BJ (cell line): ENCODE results near the gene GIPC1. TPM values are rescaled to one million over a fixed set of nuclear protein-coding genes. Genes with fewer than 3 reads are reported as not detected.

Experiments
- CTCF ChIA-PET: fragments of 350-600 bp; formaldehyde crosslinking; extraction: SDS; loops from one replicate; lab custom pipeline; 2021; ENCODE audit warnings: antibody characterized with exemption, inconsistent platforms; lab: Yijun Ruan, JAX
- POLR2A ChIA-PET: fragments of 300-600 bp; sonication (Branson Sonifier 250); formaldehyde crosslinking; extraction: SDS; loops from one replicate; lab custom pipeline; 2021; ENCODE audit warnings: antibody characterized with exemption; lab: Charles Lee
- DNase-seq: peaks from one replicate; pipeline ENCODE4 v3.0.0-alpha.2; 2011; ENCODE audit warnings: low read depth
- H3K27me3 ChIP-seq: 2 replicates; pipeline ENCODE4 v1.6.0; 2011; ENCODE audit warnings: low read length; ENCODE audit not compliant: control insufficient read depth, insufficient read depth
- H3K36me3 ChIP-seq: 2 replicates; pipeline ENCODE4 v1.5.1; 2011; ENCODE audit warnings: low read length; ENCODE audit not compliant: control insufficient read depth, insufficient read depth
- H3K4me3 ChIP-seq: 2 replicates; pipeline ENCODE4 v1.5.1; 2011; ENCODE audit warnings: low read depth, mild to moderate bottlenecking, control low read depth, low read length
- polyA minus RNA-seq: library from RNA; depleted of rRNA, polyadenylated mRNA; stranded (reverse); fragments of >200 nt; gene quantifications from 2 replicates; pipeline ENCODE4 v1.2.3, GENCODE V29; 2011; rRNA and poly(A)+ RNA removed
- polyA plus RNA-seq: library from polyadenylated mRNA; depleted of rRNA; stranded (reverse); fragments of >200 nt; gene quantifications from 2 replicates; pipeline ENCODE4 v1.2.3, GENCODE V29; 2011; rRNA removed
- TF ChIP-seq, protein P1 (sequence below): IDR thresholded peaks from 2 replicates; pipeline ENCODE4 v1.5.1; 2011; ENCODE audit warnings: low read depth, mild to moderate bottlenecking, control low read depth, inconsistent platforms, low read length, moderate library complexity; ENCODE audit not compliant: insufficient read depth

The GIPC1 gene
- polyA plus RNA-seq: 92.3 and 119 TPM in 2 replicates
- polyA minus RNA-seq: 43.2 and 57.9 TPM in 2 replicates

- H3K27me3 ChIP-seq: no peaks in the 10 kb centered on the region
- H3K36me3 ChIP-seq: peaks cover 12% of the 10 kb centered on the region
- DNase-seq: peak; percentile 87
- ChIA-PET POLR2A (interaction anchor here (0.5 to 1.3 kb wide), 2 partner anchors 22 to 87 kb away, joined by 5 to 7 read pairs; partner anchors contain the start of gene DNAJB1), CTCF (interaction anchor here (1.0 to 4.9 kb wide), 6 partner anchors 8 to 60 kb away, joined by 3 to 32 read pairs (median 4); no protein-coding TSS in a partner anchor)
- TF ChIP-seq, protein P1, sequence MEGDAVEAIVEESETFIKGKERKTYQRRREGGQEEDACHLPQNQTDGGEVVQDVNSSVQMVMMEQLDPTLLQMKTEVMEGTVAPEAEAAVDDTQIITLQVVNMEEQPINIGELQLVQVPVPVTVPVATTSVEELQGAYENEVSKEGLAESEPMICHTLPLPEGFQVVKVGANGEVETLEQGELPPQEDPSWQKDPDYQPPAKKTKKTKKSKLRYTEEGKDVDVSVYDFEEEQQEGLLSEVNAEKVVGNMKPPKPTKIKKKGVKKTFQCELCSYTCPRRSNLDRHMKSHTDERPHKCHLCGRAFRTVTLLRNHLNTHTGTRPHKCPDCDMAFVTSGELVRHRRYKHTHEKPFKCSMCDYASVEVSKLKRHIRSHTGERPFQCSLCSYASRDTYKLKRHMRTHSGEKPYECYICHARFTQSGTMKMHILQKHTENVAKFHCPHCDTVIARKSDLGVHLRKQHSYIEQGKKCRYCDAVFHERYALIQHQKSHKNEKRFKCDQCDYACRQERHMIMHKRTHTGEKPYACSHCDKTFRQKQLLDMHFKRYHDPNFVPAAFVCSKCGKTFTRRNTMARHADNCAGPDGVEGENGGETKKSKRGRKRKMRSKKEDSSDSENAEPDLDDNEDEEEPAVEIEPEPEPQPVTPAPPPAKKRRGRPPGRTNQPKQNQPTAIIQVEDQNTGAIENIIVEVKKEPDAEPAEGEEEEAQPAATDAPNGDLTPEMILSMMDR: no peak
- peak within 1 kb of the TSS; percentile 92 for H3K4me3 ChIP-seq
These were observed at the start of gene GIPC1 for GRCh38 chr19:14496029-14496833. Gene GIPC1 (minus strand): TSS chr19:14496127. CDS start chr19:14482976, 13,151 bp downstream.

- ChIA-PET POLR2A (no interaction called here), CTCF (interaction anchor here (0.7 to 3.8 kb wide), 2 partner anchors 11 to 66 kb away, joined by 4 to 26 read pairs; no protein-coding TSS in a partner anchor)
- Histone ChIP-seq H3K4me3 (no peak overlapping the region), H3K36me3 (no peaks in the 10 kb centered on the region; the same call in 1 of the 2 replicates), H3K27me3 (no peaks in the 10 kb centered on the region)
- DNase-seq: no peak
- TF ChIP-seq, protein P1: no peak
These were observed 49.8 kb upstream of the GIPC1 start for GRCh38 chr19:14545716-14546082.

GRCh38 chr19:14544977-14545715, 49.2 kb upstream of the GIPC1 start:
- Histone ChIP-seq H3K27me3 (no peaks in the 10 kb centered on the region), H3K4me3 (no peak overlapping the region), H3K36me3 (no peaks in the 10 kb centered on the region; the same call in 1 of the 2 replicates)
- TF ChIP-seq, protein P1: no peak
- ChIA-PET POLR2A (no interaction called here), CTCF (interaction anchor here (0.7 to 3.8 kb wide), 3 partner anchors 12 to 65 kb away, joined by 4 to 26 read pairs (median 9); no protein-coding TSS in a partner anchor)
- DNase-seq: no peak

DNA sequence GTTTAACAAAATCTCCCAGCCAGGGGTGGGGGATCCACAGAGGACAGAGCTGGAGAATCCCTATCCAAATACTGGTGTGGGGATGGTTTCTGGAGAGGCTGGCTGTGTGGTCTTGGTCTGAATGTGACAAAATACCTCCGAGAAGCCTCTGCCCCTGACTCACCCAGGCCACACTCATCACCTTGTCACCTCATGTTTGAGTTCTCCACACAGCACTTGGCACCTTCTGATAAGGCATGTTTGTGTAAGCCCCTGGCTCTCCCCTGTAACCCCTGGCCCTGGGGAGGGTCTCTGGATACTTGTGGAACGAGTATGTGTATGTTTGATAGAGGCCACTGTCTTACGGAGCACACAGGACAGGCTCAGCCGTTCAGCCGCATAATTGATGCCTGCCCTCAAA, 48.1 kb upstream of the GIPC1 start:
- Histone ChIP-seq H3K36me3 (no peaks in the 10 kb centered on the region; the same call in 1 of the 2 replicates), H3K4me3 (no peak overlapping the region), H3K27me3 (no peaks in the 10 kb centered on the region)
- POLR2A ChIA-PET: no interaction called here
- CTCF ChIA-PET: interaction anchor here (2.4 kb wide), 1 partner anchor 13 kb away, joined by 9 read pairs; no protein-coding TSS in a partner anchor
- TF ChIP-seq, protein P1: no peak
- no peak for DNase-seq
